ENCODE measurements around the gene ZNF385B. TPM values are rescaled to one million over a fixed set of nuclear protein-coding genes. Genes with fewer than 3 reads are reported as not detected.

ZNF385B gene
- total and polyA plus RNA-seq, 2 donors (not counting 1 experiment from before 2014, with no cell fraction given): not detected

DNA sequence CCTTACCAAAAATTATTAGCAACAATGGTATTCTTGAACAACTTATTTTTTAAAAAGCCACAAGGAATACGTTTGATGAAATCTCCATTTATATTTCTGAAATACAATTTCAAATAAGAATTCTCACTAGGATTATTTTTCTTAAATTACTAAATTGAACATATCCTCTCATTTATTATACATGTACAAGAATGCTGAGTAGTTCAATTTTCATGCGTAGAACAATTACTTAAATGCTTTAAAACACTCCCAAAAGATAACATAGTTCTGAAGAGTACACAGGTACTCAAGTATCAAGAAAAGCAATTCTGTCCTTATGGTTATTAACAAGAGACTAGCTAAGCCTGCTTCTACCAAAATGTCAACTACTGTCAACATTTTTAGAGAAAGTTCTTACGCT lies 268.1 kb downstream of the ZNF385B start:
- Mint-ChIP-seq H3K27ac (no peak overlapping the region), H3K9me3 (ENCODE audit: insufficient read depth) (no peaks in the 10 kb centered on the region), H3K4me1 (no peaks in the 10 kb centered on the region), H3K27me3 (peaks cover 10% of the 10 kb centered on the region), H3K4me3 (no peak overlapping the region)
- Histone ChIP-seq H3K4me2 (replicated peaks; ENCODE audit: low read depth, low read length, poor library complexity, severe bottlenecking) (no peak overlapping the region), H3K27ac (ENCODE audit: low read length in 2 of 2) (no peak overlapping the region), H3K4me1 (ENCODE audit: control insufficient read depth in 2 of 2, insufficient read depth in 2 of 2, low read length in 2 of 2) (no peaks in the 10 kb centered on the region), H3K4me3 (ENCODE audit: control extremely low read depth in 1 of 5, extremely low read depth in 1 of 5, insufficient read depth in 1 of 5, low read depth in 2 of 5, low read length in 4 of 5) (no peak overlapping the region), H3K27me3 (replicated peaks in 1 of 4; ENCODE audit: control extremely low read depth in 1 of 4, control insufficient read depth in 3 of 4, insufficient read depth in 4 of 4, low read length in 3 of 4) (no peaks in the 10 kb centered on the region), H3K36me3 (replicated peaks in 1 of 2; ENCODE audit: control extremely low read depth in 1 of 2, control insufficient read depth in 1 of 2, extremely low read depth in 1 of 2, insufficient read depth in 2 of 2, low read length in 1 of 2) (no peaks in the 10 kb centered on the region), H3K79me2 (ENCODE audit: control insufficient read depth, insufficient read depth, low read length) (no peaks in the 10 kb centered on the region), H3K9me3 (ENCODE audit: control extremely low read depth in 1 of 3, control insufficient read depth in 2 of 3, insufficient read depth in 1 of 3, low read length in 2 of 3) (peaks cover 0 to 1% (median 0%) of the 10 kb centered on the region in 3 donors), H3K9ac (ENCODE audit: low read length) (no peak overlapping the region), H2AFZ (ENCODE audit: insufficient read depth, low read depth, low read length, poor library complexity, severe bottlenecking) (no peak overlapping the region), H4K20me1 (ENCODE audit: control insufficient read depth, insufficient read depth, low read length, poor library complexity, severe bottlenecking) (no peaks in the 10 kb centered on the region)
- TF ChIP-seq EZH2 (IDR thresholded peaks at IDR 0.05; ENCODE audit: borderline replicate concordance, insufficient read depth, low read depth, low read length, poor library complexity, severe bottlenecking): no peak
- TF ChIP-seq, protein P1, sequence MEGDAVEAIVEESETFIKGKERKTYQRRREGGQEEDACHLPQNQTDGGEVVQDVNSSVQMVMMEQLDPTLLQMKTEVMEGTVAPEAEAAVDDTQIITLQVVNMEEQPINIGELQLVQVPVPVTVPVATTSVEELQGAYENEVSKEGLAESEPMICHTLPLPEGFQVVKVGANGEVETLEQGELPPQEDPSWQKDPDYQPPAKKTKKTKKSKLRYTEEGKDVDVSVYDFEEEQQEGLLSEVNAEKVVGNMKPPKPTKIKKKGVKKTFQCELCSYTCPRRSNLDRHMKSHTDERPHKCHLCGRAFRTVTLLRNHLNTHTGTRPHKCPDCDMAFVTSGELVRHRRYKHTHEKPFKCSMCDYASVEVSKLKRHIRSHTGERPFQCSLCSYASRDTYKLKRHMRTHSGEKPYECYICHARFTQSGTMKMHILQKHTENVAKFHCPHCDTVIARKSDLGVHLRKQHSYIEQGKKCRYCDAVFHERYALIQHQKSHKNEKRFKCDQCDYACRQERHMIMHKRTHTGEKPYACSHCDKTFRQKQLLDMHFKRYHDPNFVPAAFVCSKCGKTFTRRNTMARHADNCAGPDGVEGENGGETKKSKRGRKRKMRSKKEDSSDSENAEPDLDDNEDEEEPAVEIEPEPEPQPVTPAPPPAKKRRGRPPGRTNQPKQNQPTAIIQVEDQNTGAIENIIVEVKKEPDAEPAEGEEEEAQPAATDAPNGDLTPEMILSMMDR (IDR thresholded peaks at IDR 0.05): no peak
- DNase-seq (no peak), ATAC-seq (ENCODE audit: low read depth) (no peak)
- CTCF ChIA-PET: no interaction called here
- no CpG with 5 or more reads among the region's 3 CpGs for WGBS (ENCODE audit: insufficient coverage)
- POLR2A ChIA-PET: no interaction called here
- intact Hi-C loops (cut with micrococcal nuclease): no loop called here

DNA sequence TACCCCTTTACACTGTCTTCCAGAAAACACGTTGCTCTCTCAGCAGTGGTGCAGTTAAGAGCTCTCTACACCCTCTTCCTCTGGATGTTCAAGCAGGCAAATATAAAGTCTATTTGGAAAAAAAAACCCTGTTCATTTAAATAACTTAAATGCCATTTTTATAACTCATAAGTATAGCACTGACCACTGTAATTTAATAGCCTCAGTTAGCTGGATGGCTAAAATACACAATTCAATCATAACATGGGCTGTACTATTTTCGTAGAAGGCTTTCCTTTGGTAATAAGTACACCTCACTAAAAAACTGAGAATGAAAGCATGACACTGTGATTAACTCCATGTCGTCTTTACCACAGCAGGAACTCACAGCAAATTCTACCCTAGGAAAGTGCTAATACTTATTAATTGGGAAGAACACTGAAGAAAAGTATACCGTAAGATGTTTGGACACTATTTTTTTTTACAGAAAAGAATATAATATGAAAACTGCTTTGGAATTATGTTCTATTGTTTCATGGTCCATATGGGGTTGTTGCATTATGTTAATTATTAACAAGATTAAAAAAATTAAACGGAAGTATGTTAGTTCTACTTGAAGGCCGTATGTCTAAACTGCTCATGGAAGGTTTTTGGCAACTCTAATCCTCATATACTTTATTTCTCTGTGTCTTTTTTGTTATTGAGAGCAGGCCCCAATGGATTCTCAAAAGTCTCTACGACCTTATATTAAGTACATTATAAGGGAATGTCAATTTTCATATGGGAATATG lies 269.1 kb downstream of the ZNF385B start:
- H3K79me2 ChIP-seq (ENCODE audit: control insufficient read depth, insufficient read depth, low read length): no peaks in the 10 kb centered on the region
- ATAC-seq (ENCODE audit: low read depth): no peak
- H3K9me3 ChIP-seq (ENCODE audit: control extremely low read depth in 1 of 3, control insufficient read depth in 2 of 3, insufficient read depth in 1 of 3, low read length in 2 of 3): peaks cover 0 to 1% (median 0%) of the 10 kb centered on the region in 3 donors
- no CpG with 5 or more reads among the region's 7 CpGs for WGBS (ENCODE audit: insufficient coverage)
- no peak overlapping the region for H2AFZ ChIP-seq (ENCODE audit: insufficient read depth, low read depth, low read length, poor library complexity, severe bottlenecking)
- H3K36me3 ChIP-seq (replicated peaks in 1 of 2; ENCODE audit: control extremely low read depth in 1 of 2, control insufficient read depth in 1 of 2, extremely low read depth in 1 of 2, insufficient read depth in 2 of 2, low read length in 1 of 2): no peaks in the 10 kb centered on the region
- peaks cover 10% of the 10 kb centered on the region for H3K27me3 Mint-ChIP-seq
- no peaks in the 10 kb centered on the region for H4K20me1 ChIP-seq (ENCODE audit: control insufficient read depth, insufficient read depth, low read length, poor library complexity, severe bottlenecking)
- H3K4me2 ChIP-seq (replicated peaks; ENCODE audit: low read depth, low read length, poor library complexity, severe bottlenecking): no peak overlapping the region
- H3K4me3 ChIP-seq (ENCODE audit: control extremely low read depth in 1 of 5, extremely low read depth in 1 of 5, insufficient read depth in 1 of 5, low read depth in 2 of 5, low read length in 4 of 5): no peak overlapping the region
- H3K4me3 Mint-ChIP-seq: no peak overlapping the region
- TF ChIP-seq, protein P1 (IDR thresholded peaks at IDR 0.05): no peak
- TF ChIP-seq EZH2 (IDR thresholded peaks at IDR 0.05; ENCODE audit: borderline replicate concordance, insufficient read depth, low read depth, low read length, poor library complexity, severe bottlenecking): no peak
- no peak overlapping the region for H3K9ac ChIP-seq (ENCODE audit: low read length)
- ChIA-PET POLR2A (no interaction called here), CTCF (no interaction called here)
- H3K4me1 ChIP-seq (ENCODE audit: control insufficient read depth in 2 of 2, insufficient read depth in 2 of 2, low read length in 2 of 2): no peaks in the 10 kb centered on the region
- no peaks in the 10 kb centered on the region for H3K4me1 Mint-ChIP-seq
- intact Hi-C loops (cut with micrococcal nuclease): no loop called here
- H3K27ac Mint-ChIP-seq: no peak overlapping the region
- H3K27ac ChIP-seq (ENCODE audit: low read length in 2 of 2): no peak overlapping the region
- H3K9me3 Mint-ChIP-seq (ENCODE audit: insufficient read depth): no peaks in the 10 kb centered on the region
- no peak for DNase-seq
- no peaks in the 10 kb centered on the region for H3K27me3 ChIP-seq (replicated peaks in 1 of 4; ENCODE audit: control extremely low read depth in 1 of 4, control insufficient read depth in 3 of 4, insufficient read depth in 4 of 4, low read length in 3 of 4)

All from B cell (primary cell).